Hepatocyte (in vitro differentiated cells): ENCODE results near the gene TBL1X.

Source experiments
- EZH2 ChIP-seq: fragments of 200-600 bp; sonication (generic); IDR thresholded peaks from 2 replicates; pipeline ENCODE4 v1.6.1; 2016; ENCODE audit warnings: antibody characterized with exemption, mild to moderate bottlenecking, borderline replicate concordance
- TF ChIP-seq, protein P1 (sequence below): fragments of 200-600 bp; sonication (generic); IDR thresholded peaks from 2 replicates; pipeline ENCODE4 v1.5.1; 2016; ENCODE audit warnings: antibody characterized with exemption, mild to moderate bottlenecking; ENCODE audit not compliant: poor library complexity

DNA sequence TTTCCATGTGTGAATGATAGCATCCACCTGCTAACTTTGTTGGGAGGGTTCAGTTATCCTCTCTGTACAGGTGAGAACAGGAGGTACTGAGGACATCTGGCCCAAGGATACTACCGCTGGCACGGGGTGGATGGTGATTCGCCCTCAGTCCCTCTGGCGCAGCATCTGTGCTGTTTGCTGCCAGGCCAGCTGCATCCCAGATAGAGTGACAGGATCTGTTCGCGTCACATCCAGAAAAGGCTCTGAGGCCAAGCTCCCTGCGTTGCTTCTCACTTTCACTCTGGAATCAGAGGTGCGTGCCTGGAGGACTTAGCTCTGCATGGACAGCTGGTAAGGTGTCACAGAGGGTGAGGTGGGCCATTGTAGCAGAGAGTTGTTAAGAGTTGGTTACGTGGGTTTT lies 95.4 kb downstream of the TBL1X start:
- TF ChIP-seq, protein P1, sequence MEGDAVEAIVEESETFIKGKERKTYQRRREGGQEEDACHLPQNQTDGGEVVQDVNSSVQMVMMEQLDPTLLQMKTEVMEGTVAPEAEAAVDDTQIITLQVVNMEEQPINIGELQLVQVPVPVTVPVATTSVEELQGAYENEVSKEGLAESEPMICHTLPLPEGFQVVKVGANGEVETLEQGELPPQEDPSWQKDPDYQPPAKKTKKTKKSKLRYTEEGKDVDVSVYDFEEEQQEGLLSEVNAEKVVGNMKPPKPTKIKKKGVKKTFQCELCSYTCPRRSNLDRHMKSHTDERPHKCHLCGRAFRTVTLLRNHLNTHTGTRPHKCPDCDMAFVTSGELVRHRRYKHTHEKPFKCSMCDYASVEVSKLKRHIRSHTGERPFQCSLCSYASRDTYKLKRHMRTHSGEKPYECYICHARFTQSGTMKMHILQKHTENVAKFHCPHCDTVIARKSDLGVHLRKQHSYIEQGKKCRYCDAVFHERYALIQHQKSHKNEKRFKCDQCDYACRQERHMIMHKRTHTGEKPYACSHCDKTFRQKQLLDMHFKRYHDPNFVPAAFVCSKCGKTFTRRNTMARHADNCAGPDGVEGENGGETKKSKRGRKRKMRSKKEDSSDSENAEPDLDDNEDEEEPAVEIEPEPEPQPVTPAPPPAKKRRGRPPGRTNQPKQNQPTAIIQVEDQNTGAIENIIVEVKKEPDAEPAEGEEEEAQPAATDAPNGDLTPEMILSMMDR, result no peak
- TF ChIP-seq EZH2, result no peak
